ENCODE results near the gene UBE2Q2.
"Not testable (repeated sequence)": the region's sequence is repeated elsewhere in the genome, so short reads cannot be mapped to it uniquely, and the experiment has no call there.

The UBE2Q2 gene

DNA sequence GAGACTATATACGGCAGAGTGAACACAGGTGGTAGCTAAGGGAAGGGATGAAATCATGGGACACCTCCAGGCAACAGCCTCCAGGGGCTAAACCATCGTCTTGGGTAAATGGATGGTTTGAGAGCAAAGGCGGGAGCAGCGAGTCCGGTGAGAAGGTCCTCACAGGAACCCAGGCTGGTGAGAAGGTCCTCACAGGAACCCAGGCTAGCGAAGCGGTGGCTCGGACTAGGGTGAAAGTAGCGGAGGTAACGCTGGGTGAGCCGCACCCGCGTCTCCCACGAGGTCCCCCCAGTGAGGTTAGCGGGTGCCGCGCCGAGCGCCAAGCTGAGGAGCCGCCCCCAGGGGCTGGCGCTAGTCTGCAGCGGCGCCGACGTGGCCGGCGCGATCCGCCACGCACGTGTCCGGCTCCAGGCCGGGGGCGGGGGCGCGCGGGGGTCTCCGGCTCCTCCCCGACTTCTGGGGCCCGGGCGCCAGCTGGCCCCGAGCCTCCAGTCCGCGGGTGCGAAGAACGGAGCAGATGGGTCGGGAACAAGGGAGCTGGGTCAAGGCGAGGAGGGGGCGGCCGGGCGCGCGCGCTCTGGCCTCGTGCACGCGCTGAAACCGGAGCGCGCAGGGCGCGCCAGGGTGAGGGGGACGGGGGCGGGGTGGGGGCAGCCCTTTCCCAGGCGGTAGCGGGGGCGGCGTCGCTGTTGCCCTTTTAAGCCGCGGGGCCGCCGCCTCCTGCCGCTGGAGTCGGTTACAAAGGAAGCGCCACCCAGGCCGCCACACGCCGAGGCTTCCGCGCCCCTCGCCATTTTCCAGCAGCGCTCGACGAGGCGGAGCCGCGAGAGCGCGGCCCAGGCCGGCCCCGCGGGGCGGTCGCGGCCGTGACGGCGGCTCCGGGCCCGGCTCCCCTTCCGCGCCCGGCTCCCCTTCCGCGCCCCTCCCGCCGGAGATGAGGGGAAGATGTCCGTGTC lies at the start of gene UBE2Q2:
TSS of gene UBE2Q2 (plus strand) at position 726 of the 956 bp plus-strand sequence. CDS start at position 946, 220 bp downstream.
- peak; percentile 40 for DNase-seq (ENCODE audit: low read depth, low spot score)

DNA sequence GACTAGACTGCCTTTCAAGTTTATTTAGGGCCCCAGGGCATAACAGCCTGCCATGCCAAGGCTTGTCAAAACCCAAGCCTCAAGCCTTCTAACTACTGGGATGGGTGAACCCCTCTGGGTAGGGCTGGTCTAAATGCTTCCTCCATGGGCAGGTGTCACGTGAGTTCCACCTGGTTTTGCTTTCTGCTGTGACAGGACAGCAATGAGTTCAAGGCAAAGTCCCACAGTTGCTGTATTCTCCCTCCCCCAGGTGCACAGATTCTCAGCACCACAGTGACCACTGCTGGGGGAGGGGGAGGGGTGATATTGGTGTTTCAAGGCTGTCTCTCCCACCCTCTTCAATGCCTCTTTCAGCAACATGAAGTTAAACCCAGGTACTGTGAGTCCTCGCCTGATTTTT lies 46.9 kb upstream of the UBE2Q2 start:
- no peak for DNase-seq (ENCODE audit: low read depth, low spot score)

- not testable (repeated sequence) for DNase-seq (ENCODE audit: low read depth, low spot score)
Observed at GRCh38 chr15:75797146-75797545, 46.1 kb upstream of the UBE2Q2 start.

DNA sequence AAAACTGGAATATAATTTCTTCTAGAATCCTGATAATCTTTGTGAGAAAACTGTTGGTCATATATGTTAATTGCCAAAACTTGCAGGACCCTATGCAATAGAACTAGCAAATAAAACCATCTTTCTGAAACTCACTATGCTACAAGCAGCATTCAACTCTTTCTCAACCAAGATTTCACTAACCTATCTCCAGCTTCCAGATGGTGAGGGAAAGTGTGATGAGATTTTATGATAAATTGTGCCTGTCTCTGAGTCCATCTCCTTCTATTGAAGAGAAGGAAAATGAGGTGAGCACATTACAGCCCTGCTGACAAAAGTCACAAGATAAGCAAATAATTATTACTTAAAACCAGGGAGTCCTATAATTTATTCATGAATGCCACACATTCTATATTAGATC lies 44.1 kb upstream of the UBE2Q2 start:
- no peak for DNase-seq (ENCODE audit: low read depth, low spot score)

GRCh38 chr15:75800409-75800808 lies 42.8 kb upstream of the UBE2Q2 start:
- DNase-seq (ENCODE audit: low read depth, low spot score): not testable (repeated sequence)

DNA sequence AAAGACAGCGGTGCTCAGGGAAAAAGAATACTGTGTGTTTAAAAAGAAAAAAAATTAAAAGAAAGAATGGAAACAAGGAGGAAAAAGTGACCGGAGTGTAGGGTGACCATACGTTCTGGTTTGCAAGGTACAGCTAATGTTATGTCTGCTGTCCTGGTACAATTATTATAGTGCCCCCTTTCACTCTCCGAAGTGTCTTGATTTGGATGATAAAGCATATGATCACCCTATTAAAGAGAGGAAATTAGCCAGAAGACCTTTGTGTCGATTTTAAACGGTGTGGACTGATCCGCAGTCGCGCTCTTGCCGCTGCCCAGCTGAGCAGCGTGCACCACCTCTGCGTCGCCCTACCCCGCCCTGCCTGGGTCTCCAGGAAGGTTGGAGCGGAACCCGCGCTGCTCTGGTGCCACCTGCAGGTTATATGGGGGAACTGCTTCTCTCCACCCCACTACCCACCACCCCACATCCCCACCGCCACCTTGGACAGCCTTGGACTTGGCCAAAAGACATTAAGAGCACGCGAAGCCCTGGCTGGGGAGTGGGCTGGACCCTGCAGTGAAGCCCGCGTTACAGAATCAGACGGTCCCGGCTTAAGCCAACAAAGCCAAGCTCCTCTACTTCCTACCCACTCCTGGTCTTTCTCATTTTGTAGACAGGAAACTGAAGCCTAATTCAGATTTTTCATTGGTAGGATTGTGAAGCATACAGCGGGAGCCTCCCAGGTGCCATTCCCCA lies 41.2 kb upstream of the UBE2Q2 start:
- peak; percentile 59 for DNase-seq (ENCODE audit: low read depth, low spot score)

DNA sequence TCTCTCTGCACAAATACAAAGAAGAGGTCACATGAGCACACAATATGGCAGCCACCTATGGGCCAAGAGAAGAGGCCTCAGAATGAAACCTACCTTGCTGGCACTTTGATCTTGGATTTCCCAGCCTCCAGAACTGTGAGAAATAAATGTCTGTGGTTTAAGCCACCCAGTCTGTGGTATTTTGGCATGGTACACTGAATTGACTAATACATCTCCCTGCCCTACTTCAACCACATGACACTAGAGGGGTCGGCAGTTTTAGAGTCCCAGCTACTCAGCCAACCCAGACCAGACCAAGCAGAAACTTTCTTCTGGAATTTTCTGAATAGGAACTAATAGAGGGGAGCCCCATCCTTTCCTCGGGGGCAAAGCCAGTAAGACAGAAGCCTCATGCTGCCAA lies 35.8 kb upstream of the UBE2Q2 start:
- not testable (repeated sequence) for DNase-seq (ENCODE audit: low read depth, low spot score)

DNA sequence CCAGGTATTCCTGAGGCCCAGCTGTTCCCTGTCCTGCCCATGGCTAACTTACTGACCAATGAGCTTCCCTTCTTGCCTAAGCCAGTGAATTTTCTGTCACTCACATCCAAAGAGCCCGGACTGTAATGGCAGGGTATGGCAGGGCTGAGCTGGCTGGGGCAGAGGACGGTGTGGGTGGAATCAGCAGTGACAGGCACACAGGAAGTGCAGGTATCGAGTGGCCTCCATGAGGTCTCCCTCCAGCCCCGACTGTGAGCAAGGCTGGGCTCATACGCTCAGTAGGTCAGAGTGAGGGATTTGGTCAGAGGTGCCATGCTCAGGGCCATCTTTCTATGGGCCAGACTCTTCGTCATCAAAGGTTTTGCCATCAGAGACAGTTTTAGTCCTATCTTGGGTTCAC lies 35.2 kb upstream of the UBE2Q2 start:
- DNase-seq (ENCODE audit: low read depth, low spot score): not testable (repeated sequence)

GRCh38 chr15:75808563-75808962 lies 34.7 kb upstream of the UBE2Q2 start:
- DNase-seq (ENCODE audit: low read depth, low spot score): no peak

DNA sequence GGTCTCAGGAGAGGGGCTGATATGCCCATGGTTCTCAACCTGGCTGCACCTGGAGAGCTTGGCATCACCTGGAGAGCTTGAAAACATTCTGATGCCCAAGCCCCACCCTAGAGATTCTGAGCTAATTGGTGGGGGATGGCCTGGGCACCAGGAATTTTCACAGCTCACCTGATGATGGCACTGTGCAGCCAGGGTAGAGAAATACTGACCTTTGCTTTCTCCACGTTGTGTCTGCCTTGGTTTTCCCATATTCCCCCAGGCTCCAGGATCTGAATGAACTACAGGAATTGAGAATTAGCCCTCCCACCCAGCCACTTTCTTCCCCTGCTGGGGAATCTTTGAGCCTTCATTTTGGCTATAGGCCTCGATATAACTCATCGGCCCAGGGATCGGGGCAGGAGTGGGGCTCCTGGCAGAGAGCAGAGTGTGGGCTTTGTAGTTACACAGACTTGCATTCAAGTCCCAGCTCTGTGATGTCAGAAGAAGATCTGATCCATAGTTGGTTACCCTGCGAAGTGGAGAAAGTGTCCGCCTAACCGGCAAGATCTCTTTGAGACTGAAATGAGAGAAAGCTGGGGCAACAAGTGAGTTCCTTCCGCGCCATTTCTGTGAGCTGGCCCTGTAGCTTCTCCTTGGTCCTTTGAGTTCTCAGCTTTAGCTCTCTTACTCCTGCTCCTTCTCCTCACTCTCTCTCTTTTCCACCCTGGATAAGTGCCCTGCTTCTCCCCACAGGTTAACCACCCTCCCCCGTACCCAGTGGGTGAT lies 33.1 kb upstream of the UBE2Q2 start:
- no peak for DNase-seq (ENCODE audit: low read depth, low spot score)

- DNase-seq (ENCODE audit: low read depth, low spot score): no peak
Observed at GRCh38 chr15:75810874-75811498, 32.3 kb upstream of the UBE2Q2 start.

GRCh38 chr15:75811626-75812025 lies 31.6 kb upstream of the UBE2Q2 start:
- no peak for DNase-seq (ENCODE audit: low read depth, low spot score)

DNA sequence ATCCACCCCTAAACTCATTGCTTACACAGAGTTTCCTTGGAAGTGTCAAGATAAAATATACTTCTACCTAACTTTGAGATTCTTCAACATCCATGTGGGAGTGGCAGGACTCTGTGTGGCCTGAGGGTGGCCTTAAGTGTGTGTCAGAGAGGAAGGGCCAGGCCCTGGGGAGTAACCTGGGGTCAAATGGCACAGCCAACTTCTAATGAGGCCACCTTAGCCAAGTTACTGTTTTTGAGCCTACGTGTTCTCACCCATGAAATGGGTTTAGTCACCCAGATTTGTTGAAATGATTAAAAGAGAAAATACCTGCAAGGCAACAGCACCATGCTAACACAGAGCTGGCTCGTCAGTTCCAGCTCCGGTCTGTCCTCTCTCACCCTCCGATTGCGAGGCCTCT lies 28.5 kb upstream of the UBE2Q2 start:
- DNase-seq (ENCODE audit: low read depth, low spot score): no peak

GRCh38 chr15:75815811-75816719 lies 27.2 kb upstream of the UBE2Q2 start:
- DNase-seq (ENCODE audit: low read depth, low spot score): no peak

DNA sequence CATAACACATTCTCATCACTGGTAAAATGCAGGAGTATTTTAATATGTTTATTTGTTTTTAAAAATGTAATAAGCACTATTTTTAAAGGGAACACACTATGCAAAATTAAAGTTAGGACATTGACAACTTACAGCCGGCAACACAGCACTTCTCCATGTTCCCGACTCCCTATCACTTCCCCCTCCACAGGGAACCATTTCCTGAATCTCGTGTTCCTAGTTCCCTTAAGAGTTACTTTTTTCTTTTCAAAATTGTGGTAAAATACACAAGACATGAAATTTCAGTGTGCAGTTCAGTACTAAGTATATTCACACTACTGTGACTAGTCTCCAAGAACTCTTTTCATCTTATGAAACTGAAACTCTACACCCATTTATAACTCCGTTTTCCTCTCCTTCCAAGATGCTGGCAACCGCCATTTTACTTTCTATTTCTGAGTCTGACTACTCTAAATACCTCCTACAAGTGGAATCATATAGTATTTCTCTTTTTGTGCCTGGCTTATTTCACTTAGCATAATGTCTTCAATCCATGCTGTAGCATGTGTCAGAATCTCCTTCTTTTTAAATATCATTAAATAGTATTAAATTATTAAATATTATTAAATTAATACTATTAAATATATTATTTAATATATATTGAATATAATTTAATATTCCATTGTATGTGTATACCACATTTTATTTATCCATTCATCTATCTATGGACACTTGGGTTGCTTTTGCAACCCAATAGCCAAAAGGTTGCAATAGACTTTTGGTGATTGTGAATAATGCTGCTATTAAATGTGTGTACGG lies 25.9 kb upstream of the UBE2Q2 start:
- no peak for DNase-seq (ENCODE audit: low read depth, low spot score)

GRCh38 chr15:75820206-75820605 lies 23.0 kb upstream of the UBE2Q2 start:
- no peak for DNase-seq (ENCODE audit: low read depth, low spot score)

- no peak for DNase-seq (ENCODE audit: low read depth, low spot score)
Observed at GRCh38 chr15:75821786-75822345, 21.4 kb upstream of the UBE2Q2 start.

DNA sequence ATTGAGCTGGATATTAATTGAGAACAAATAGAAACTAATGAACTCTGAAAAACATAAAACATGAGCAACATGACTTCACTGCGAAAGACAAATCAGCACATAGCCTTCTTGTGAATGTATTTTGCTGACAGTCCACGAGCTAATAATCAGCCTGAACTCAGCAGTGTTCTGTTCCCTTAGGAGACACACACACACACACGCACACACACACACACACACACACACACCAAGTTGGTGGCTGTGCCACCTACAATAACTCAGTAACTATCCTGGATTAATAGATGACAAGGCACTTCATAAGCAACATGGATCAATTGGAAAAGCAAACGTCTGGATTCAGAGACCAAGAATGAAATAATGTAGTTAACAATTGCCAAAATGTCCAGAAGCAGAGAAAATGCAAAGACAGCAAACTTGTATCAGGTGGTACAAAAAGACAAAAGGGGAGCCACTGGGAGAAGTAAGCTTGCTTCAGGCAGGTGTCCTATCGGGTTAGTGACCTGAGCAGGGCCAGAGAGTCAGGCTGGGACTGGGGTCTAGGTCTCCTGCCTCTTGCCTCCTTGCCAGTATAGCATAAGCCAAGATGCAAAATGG lies 20.5 kb upstream of the UBE2Q2 start:
- DNase-seq (ENCODE audit: low read depth, low spot score): no peak
